NB4 (cell line): ENCODE measurements around the gene KIF5C.

Experiments used
- DNase-seq: peaks from one replicate; pipeline ENCODE4 v3.0.0; 2010; ENCODE audit warnings: low read depth
- H3K4me3 ChIP-seq: one replicate; pipeline ENCODE4 v1.5.1; 2011; ENCODE audit warnings: mild to moderate bottlenecking, low read depth, low read length, moderate library complexity
- CTCF ChIP-seq: IDR thresholded peaks from one replicate; pipeline ENCODE4 v1.5.1; 2012; ENCODE audit warnings: low read depth, low read length
- MAX ChIP-seq: IDR thresholded peaks from 2 replicates; pipeline ENCODE4 v1.6.1; 2011; ENCODE audit warnings: low read depth, low read length
- MYC ChIP-seq: IDR thresholded peaks from 2 replicates; pipeline ENCODE4 v1.6.1; 2011; ENCODE audit warnings: low read depth, low read length
- POLR2A ChIP-seq: IDR thresholded peaks from 2 replicates; pipeline ENCODE4 v1.6.1; 2011; ENCODE audit warnings: mild to moderate bottlenecking; ENCODE audit not compliant: insufficient read length; ENCODE audit errors: extremely low read depth

The KIF5C gene

GRCh38 chr2:149004836-149005235 is 129.8 kb downstream of the KIF5C start:
- TF ChIP-seq POLR2A (no peak), MAX (no peak), MYC (no peak), CTCF (no peak)
- H3K4me3 ChIP-seq, result no peak overlapping the region
- no peak for DNase-seq

- H3K4me3 ChIP-seq, result no peak overlapping the region
- no peak for DNase-seq
These were observed 130.5 kb downstream of the KIF5C start for GRCh38 chr2:149005471-149006077.

GRCh38 chr2:149006883-149007543 is 132.0 kb downstream of the KIF5C start:
- no peak for TF ChIP-seq POLR2A
- no peak for TF ChIP-seq MAX
- TF ChIP-seq CTCF, result no peak
- TF ChIP-seq MYC, result no peak
- DNase-seq, result no peak
- H3K4me3 ChIP-seq, result no peak overlapping the region

More at GRCh38 chr2:149005471-149006077, 130.5 kb downstream of the KIF5C start:
- no peak for TF ChIP-seq CTCF

- no peak overlapping the region for H3K4me3 ChIP-seq
- TF ChIP-seq MAX (no peak), POLR2A (no peak), CTCF (no peak), MYC (no peak)
- DNase-seq, result no peak
These were observed 133.4 kb downstream of the KIF5C start for GRCh38 chr2:149008381-149008780.

- H3K4me3 ChIP-seq, result no peak overlapping the region
- TF ChIP-seq POLR2A (no peak), MYC (no peak), CTCF (no peak), MAX (no peak)
- no peak for DNase-seq
These were observed 134.8 kb downstream of the KIF5C start for GRCh38 chr2:149009576-149010461.
